ENCODE measurements around the gene CFAP90. TPM values are rescaled to one million over a fixed set of nuclear protein-coding genes. Genes with fewer than 3 reads are reported as not detected.

The CFAP90 gene
- total RNA-seq, 1 donor from 2014 or later = not detected

- no peaks in the 10 kb centered on the region for H3K9me3 ChIP-seq (replicated peaks)
- intact Hi-C loops (cut with micrococcal nuclease) = no loop called here
- TF ChIP-seq CTCF (IDR thresholded peaks at IDR 0.05; ENCODE audit: borderline replicate concordance) = no peak
- peaks cover 15% of the 10 kb centered on the region for H3K4me1 ChIP-seq
- H3K27me3 ChIP-seq (ENCODE audit: low read depth) = peaks cover 96% of the 10 kb centered on the region
- H3K4me3 ChIP-seq = no peak overlapping the region
- no peak for DNase-seq
- H3K36me3 ChIP-seq = no peaks in the 10 kb centered on the region
- no peak overlapping the region for H3K27ac ChIP-seq (replicated peaks)
Measured at GRCh38 chr5:7825630-7826029, 25.3 kb downstream of the CFAP90 start.

GRCh38 chr5:7824995-7825394, 25.9 kb downstream of the CFAP90 start:
- H3K9me3 ChIP-seq (replicated peaks) = no peaks in the 10 kb centered on the region
- H3K27me3 ChIP-seq (ENCODE audit: low read depth) = peaks cover 96% of the 10 kb centered on the region
- H3K36me3 ChIP-seq = no peaks in the 10 kb centered on the region
- DNase-seq = no peak
- peaks cover 15% of the 10 kb centered on the region for H3K4me1 ChIP-seq
- intact Hi-C loops (cut with micrococcal nuclease) = no loop called here
- no peak overlapping the region for H3K4me3 ChIP-seq
- TF ChIP-seq CTCF (IDR thresholded peaks at IDR 0.05; ENCODE audit: borderline replicate concordance) = no peak
- no peak overlapping the region for H3K27ac ChIP-seq (replicated peaks)

GRCh38 chr5:7823594-7823993, 27.3 kb downstream of the CFAP90 start:
- intact Hi-C loops (cut with micrococcal nuclease) = no loop called here
- Histone ChIP-seq H3K36me3 (no peaks in the 10 kb centered on the region), H3K27me3 (ENCODE audit: low read depth) (peaks cover 94% of the 10 kb centered on the region), H3K4me1 (peaks cover 13% of the 10 kb centered on the region), H3K27ac (replicated peaks) (no peak overlapping the region), H3K4me3 (no peak overlapping the region), H3K9me3 (replicated peaks) (no peaks in the 10 kb centered on the region)
- DNase-seq = no peak
- TF ChIP-seq CTCF (IDR thresholded peaks at IDR 0.05; ENCODE audit: borderline replicate concordance) = no peak

- DNase-seq = no peak
- TF ChIP-seq CTCF (IDR thresholded peaks at IDR 0.05; ENCODE audit: borderline replicate concordance) = no peak
- Histone ChIP-seq H3K4me3 (no peak overlapping the region), H3K27ac (replicated peaks) (no peak overlapping the region), H3K4me1 (peaks cover 4% of the 10 kb centered on the region), H3K36me3 (no peaks in the 10 kb centered on the region), H3K9me3 (replicated peaks) (no peaks in the 10 kb centered on the region), H3K27me3 (ENCODE audit: low read depth) (peaks cover 97% of the 10 kb centered on the region)
- intact Hi-C loops (cut with micrococcal nuclease) = no loop called here
Measured at GRCh38 chr5:7822449-7822848, 28.5 kb downstream of the CFAP90 start.

GRCh38 chr5:7816535-7816901, 34.4 kb downstream of the CFAP90 start:
- Histone ChIP-seq H3K9me3 (replicated peaks) (no peaks in the 10 kb centered on the region), H3K4me1 (no peaks in the 10 kb centered on the region), H3K36me3 (no peaks in the 10 kb centered on the region), H3K4me3 (no peak overlapping the region), H3K27ac (replicated peaks) (no peak overlapping the region), H3K27me3 (ENCODE audit: low read depth) (peaks cover 95% of the 10 kb centered on the region)
- no peak for TF ChIP-seq CTCF (IDR thresholded peaks at IDR 0.05; ENCODE audit: borderline replicate concordance)
- intact Hi-C loops (cut with micrococcal nuclease) = no loop called here
- DNase-seq = no peak

All from left ventricle myocardium inferior (tissue), 1 donor.